Panc1 (cell line): ENCODE measurements around the gene YLPM1. TPM values are rescaled to one million over a fixed set of nuclear protein-coding genes. Genes with fewer than 3 reads are reported as not detected.

Experiments used
- ATAC-seq: fragments of 200-7000 bp; cut with Tn5 transposase; 2 replicates; pipeline ENCODE4 v1.9.1; 2020; ENCODE audit warnings: mild to moderate bottlenecking, moderate library complexity
- BruUV-seq: library from RNA; stranded (reverse); fragments of 400-500 nt; replicated peaks from 2 replicates; lab custom pipeline; 2021; lab: Mats Ljungman, UMichigan
- CTCF ChIA-PET: fragments of 300-600 bp; sonication (Branson Sonifier 250); formaldehyde crosslinking; loops from one replicate; lab custom pipeline; 2022; ENCODE audit warnings: antibody characterized with exemption; lab: Charles Lee
- POLR2A ChIA-PET: fragments of 300-600 bp; sonication (Branson Sonifier 250); formaldehyde crosslinking; loops from one replicate; lab custom pipeline; 2022; ENCODE audit warnings: antibody characterized with exemption; lab: Charles Lee
- DNase-seq: peaks from one replicate; pipeline ENCODE4 v3.0.0-alpha.2; 2010; ENCODE audit warnings: low read depth, low spot score
- H3K27ac ChIP-seq: 2 replicates; pipeline ENCODE4 v1.5.1; 2011; ENCODE audit warnings: mild to moderate bottlenecking, low read length, inconsistent platforms
- H3K27me3 ChIP-seq: fragments of 200-500 bp; sonication (Bioruptor generic); 2 replicates; pipeline ENCODE4 v1.6.0; 2014; ENCODE audit warnings: low read length, inconsistent platforms; ENCODE audit not compliant: control insufficient read depth, insufficient read depth
- H3K36me3 ChIP-seq: fragments of 200-500 bp; sonication (Bioruptor generic); 2 replicates; pipeline ENCODE4 v1.5.1; 2014; ENCODE audit warnings: inconsistent platforms, mild to moderate bottlenecking, low read length, moderate library complexity; ENCODE audit not compliant: control insufficient read depth, insufficient read depth
- H3K4me1 ChIP-seq: 2 replicates; pipeline ENCODE4 v1.5.1; 2011; ENCODE audit warnings: inconsistent platforms, mild to moderate bottlenecking, low read length, moderate library complexity; ENCODE audit not compliant: control insufficient read depth, insufficient read depth
- H3K4me3 ChIP-seq, 2 experiments: 2 replicates each; pipeline ENCODE4 v1.5.1; 2011 to 2012; ENCODE audit warnings: low read depth in 2 of 2, low read length in 2 of 2, mild to moderate bottlenecking in 2 of 2, inconsistent platforms in 1 of 2, moderate library complexity in 1 of 2
- H3K9me3 ChIP-seq: fragments of 200-500 bp; sonication (Bioruptor generic); 2 replicates; pipeline ENCODE4 v1.5.1; 2014; ENCODE audit warnings: low read depth, mild to moderate bottlenecking, inconsistent platforms, low read length, moderate library complexity; ENCODE audit not compliant: control insufficient read depth, insufficient read depth
- POLR2AphosphoS5 ChIP-seq: IDR thresholded peaks from 2 replicates; pipeline ENCODE4 v1.6.1; 2012; ENCODE audit warnings: mild to moderate bottlenecking, low read depth, low read length, moderate library complexity
- SIN3A ChIP-seq: IDR thresholded peaks from 2 replicates; pipeline ENCODE4 v1.6.1; 2012; ENCODE audit warnings: low read depth, mild to moderate bottlenecking, low read length, moderate library complexity, borderline replicate concordance; ENCODE audit not compliant: insufficient read depth
- TCF7L2 ChIP-seq: IDR thresholded peaks from 2 replicates; pipeline ENCODE4 v1.6.1; 2011; ENCODE audit warnings: mild to moderate bottlenecking, low read depth, low read length, inconsistent platforms
- in situ Hi-C: cut with HindIII; loops from 2 replicates; pipeline ENCODE4 v1.10.0; 2016; ENCODE audit warnings: low sequenced_read_pairs, low pct_unique_long_range_greater_than_20kb
- intact Hi-C: fragments of 100-400 bp; cut with micrococcal nuclease; formaldehyde crosslinking; loops from one replicate; pipeline ENCODE4 v1.10.0; 2022; ENCODE audit not compliant: unreplicated experiment
- total RNA-seq: library from RNA; stranded (reverse); gene quantifications from one replicate; pipeline ENCODE4 v1.2.1, GENCODE V29; 2021; ENCODE audit not compliant: unreplicated experiment
- TF ChIP-seq, protein P1 (sequence below), 2 experiments: IDR thresholded peaks; 2 replicates each; pipeline ENCODE4 v1.6.1; 2011 to 2012; ENCODE audit warnings: low read depth in 2 of 2, control low read depth in 1 of 2, low read length in 1 of 2, mild to moderate bottlenecking in 1 of 2, moderate library complexity in 1 of 2; ENCODE audit not compliant: insufficient read depth in 1 of 2
- TF ChIP-seq, protein P2 (sequence below): fragments of 450-650 bp; IDR thresholded peaks from 2 replicates; pipeline ENCODE4 v1.5.1; 2017; ENCODE audit warnings: mild to moderate bottlenecking

The YLPM1 gene
- total RNA-seq, 1 experiment from 2014 or later, result 38.9 TPM

DNA sequence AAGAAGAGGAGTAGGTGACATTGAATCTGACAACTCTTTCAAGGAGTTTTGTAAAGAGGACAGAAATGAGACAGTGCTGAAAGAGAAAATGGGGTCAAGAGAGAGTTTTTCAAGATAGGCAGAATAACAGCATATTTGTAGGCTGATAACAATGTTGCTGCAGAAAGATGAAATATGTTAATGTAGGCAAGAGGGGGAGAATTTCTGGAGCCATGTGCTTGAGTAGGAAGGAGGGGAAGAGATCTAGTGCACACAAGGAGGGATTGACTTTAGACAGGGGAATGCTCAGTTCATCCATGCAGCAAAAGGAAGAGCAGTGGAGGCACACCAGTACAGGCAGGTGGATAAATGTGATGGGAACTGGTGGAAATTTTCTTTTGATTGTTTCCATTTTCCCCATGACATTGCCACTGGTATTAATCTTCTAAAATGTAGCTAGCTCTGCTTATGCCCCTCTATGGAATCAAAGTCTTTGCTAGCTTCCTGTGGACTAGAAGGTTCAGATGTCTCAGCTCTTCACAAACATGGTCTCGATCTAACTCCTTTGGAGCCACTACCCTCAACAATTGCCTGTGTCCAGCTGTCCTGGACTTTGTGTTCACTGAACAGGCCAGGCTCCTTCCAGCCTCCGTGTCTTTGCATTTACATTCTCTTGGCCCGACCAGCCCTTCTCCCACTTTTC is 103.7 kb downstream of the YLPM1 start:
- in situ Hi-C loops, result no loop called here
- ChIA-PET CTCF (no interaction called here), POLR2A (interaction anchor here (0.6 kb wide), 1 partner anchor 23 kb away, joined by 15 read pairs; no protein-coding TSS in a partner anchor)

DNA sequence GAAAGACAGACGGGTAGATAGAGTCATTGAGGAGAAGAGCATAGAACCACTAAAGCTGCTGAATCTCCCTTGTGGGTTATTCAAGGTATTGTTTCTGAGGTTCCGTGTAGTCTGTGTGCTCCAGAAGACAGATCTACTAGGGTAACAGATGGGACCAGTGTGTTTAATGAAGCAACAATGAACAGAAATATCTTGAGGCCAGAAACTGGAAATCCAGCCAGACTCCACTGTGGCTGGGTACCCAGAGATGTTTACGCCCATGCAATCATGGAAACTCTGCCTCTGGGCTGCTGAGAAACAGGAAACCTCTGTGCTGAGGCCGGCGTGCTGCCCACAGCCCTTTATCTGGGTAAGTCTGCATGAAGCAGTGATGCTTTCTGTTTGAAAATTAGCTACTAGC is 104.6 kb downstream of the YLPM1 start:
- ATAC-seq (no peak), DNase-seq (no peak)
- no peak overlapping the region for H3K27ac ChIP-seq
- BruUV-seq, result no TSS peak
- no peak for TF ChIP-seq POLR2AphosphoS5
- TF ChIP-seq, protein P1, sequence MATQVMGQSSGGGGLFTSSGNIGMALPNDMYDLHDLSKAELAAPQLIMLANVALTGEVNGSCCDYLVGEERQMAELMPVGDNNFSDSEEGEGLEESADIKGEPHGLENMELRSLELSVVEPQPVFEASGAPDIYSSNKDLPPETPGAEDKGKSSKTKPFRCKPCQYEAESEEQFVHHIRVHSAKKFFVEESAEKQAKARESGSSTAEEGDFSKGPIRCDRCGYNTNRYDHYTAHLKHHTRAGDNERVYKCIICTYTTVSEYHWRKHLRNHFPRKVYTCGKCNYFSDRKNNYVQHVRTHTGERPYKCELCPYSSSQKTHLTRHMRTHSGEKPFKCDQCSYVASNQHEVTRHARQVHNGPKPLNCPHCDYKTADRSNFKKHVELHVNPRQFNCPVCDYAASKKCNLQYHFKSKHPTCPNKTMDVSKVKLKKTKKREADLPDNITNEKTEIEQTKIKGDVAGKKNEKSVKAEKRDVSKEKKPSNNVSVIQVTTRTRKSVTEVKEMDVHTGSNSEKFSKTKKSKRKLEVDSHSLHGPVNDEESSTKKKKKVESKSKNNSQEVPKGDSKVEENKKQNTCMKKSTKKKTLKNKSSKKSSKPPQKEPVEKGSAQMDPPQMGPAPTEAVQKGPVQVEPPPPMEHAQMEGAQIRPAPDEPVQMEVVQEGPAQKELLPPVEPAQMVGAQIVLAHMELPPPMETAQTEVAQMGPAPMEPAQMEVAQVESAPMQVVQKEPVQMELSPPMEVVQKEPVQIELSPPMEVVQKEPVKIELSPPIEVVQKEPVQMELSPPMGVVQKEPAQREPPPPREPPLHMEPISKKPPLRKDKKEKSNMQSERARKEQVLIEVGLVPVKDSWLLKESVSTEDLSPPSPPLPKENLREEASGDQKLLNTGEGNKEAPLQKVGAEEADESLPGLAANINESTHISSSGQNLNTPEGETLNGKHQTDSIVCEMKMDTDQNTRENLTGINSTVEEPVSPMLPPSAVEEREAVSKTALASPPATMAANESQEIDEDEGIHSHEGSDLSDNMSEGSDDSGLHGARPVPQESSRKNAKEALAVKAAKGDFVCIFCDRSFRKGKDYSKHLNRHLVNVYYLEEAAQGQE (IDR thresholded peaks at IDR 0.05; ENCODE audit: insufficient read depth in 1 of 2, low read depth in 2 of 2, low read length in 1 of 2), result no peak
- no peak for TF ChIP-seq TCF7L2
- TF ChIP-seq SIN3A, result no peak
- TF ChIP-seq, protein P2, sequence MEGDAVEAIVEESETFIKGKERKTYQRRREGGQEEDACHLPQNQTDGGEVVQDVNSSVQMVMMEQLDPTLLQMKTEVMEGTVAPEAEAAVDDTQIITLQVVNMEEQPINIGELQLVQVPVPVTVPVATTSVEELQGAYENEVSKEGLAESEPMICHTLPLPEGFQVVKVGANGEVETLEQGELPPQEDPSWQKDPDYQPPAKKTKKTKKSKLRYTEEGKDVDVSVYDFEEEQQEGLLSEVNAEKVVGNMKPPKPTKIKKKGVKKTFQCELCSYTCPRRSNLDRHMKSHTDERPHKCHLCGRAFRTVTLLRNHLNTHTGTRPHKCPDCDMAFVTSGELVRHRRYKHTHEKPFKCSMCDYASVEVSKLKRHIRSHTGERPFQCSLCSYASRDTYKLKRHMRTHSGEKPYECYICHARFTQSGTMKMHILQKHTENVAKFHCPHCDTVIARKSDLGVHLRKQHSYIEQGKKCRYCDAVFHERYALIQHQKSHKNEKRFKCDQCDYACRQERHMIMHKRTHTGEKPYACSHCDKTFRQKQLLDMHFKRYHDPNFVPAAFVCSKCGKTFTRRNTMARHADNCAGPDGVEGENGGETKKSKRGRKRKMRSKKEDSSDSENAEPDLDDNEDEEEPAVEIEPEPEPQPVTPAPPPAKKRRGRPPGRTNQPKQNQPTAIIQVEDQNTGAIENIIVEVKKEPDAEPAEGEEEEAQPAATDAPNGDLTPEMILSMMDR, result no peak
- no peaks in the 10 kb centered on the region for H3K27me3 ChIP-seq
- CTCF ChIA-PET, result no interaction called here
- intact Hi-C loops (loop anchor here (10.0 kb wide), 1 partner anchor 427 kb away; no protein-coding TSS in a partner anchor), in situ Hi-C loops (no loop called here)
- no peaks in the 10 kb centered on the region for H3K36me3 ChIP-seq
- no peaks in the 10 kb centered on the region for H3K9me3 ChIP-seq
- H3K4me3 ChIP-seq, result no peak overlapping the region
- H3K4me1 ChIP-seq, result no peaks in the 10 kb centered on the region
- POLR2A ChIA-PET, result interaction anchor here (0.6 kb wide), 3 partner anchors 15 to 197 kb away, joined by 3 to 15 read pairs (median 5); no protein-coding TSS in a partner anchor

More for the DNA sequence above, 103.7 kb downstream of the YLPM1 start:
- Histone ChIP-seq H3K27ac (no peak overlapping the region), H3K4me1 (no peaks in the 10 kb centered on the region), H3K27me3 (no peaks in the 10 kb centered on the region), H3K4me3 (no peak overlapping the region), H3K36me3 (no peaks in the 10 kb centered on the region), H3K9me3 (no peaks in the 10 kb centered on the region)
- TF ChIP-seq SIN3A (no peak), TCF7L2 (no peak), POLR2AphosphoS5 (no peak)
- TF ChIP-seq, protein P2, result no peak
- TF ChIP-seq, protein P1 (IDR thresholded peaks at IDR 0.05; ENCODE audit: insufficient read depth in 1 of 2, low read depth in 2 of 2, low read length in 1 of 2), result no peak
- BruUV-seq, result no TSS peak
- DNase-seq (no peak), ATAC-seq (no peak)
- intact Hi-C loops, result loop anchor here (10.0 kb wide), 1 partner anchor 428 kb away; no protein-coding TSS in a partner anchor
